Loucy (cell line): ENCODE results near the gene COPE.

Source experiments
- H2AFZ ChIP-seq: fragments of 200-600 bp; sonication (generic); 2 replicates; pipeline ENCODE4 v1.6.0; 2016; ENCODE audit warnings: antibody characterized with exemption, mild to moderate bottlenecking, low read length, moderate library complexity
- H3F3A ChIP-seq: fragments of 200-600 bp; 2 replicates; pipeline ENCODE4 v1.6.0; 2016; ENCODE audit warnings: antibody characterized with exemption, low read depth, mild to moderate bottlenecking
- H3K27me3 ChIP-seq: fragments of 200-600 bp; sonication (generic); 2 replicates; pipeline ENCODE4 v1.6.1; 2014; ENCODE audit warnings: low read length, mild to moderate bottlenecking; ENCODE audit not compliant: insufficient read depth, poor library complexity, severe bottlenecking
- H3K36me3 ChIP-seq: fragments of 200-600 bp; sonication (generic); 2 replicates; pipeline ENCODE4 v1.6.1; 2016; ENCODE audit warnings: low read length; ENCODE audit not compliant: insufficient read depth
- H3K4me1 ChIP-seq: fragments of 200-600 bp; sonication (generic); 2 replicates; pipeline ENCODE4 v1.5.1; 2014; ENCODE audit warnings: low read length, mild to moderate bottlenecking; ENCODE audit not compliant: insufficient read depth, poor library complexity, severe bottlenecking
- H3K4me2 ChIP-seq: fragments of 200-600 bp; sonication (generic); 2 replicates; pipeline ENCODE4 v1.6.0; 2014; ENCODE audit warnings: antibody characterized with exemption, low read length, low read depth, mild to moderate bottlenecking; ENCODE audit not compliant: poor library complexity, severe bottlenecking
- H3K4me3 ChIP-seq: fragments of 200-600 bp; sonication (generic); 2 replicates; pipeline ENCODE4 v1.5.1; 2014; ENCODE audit warnings: low read length, mild to moderate bottlenecking, mixed read lengths; ENCODE audit not compliant: poor library complexity, severe bottlenecking
- H3K79me2 ChIP-seq: fragments of 200-600 bp; sonication (generic); 2 replicates; pipeline ENCODE4 v1.6.1; 2014; ENCODE audit warnings: low read length; ENCODE audit not compliant: insufficient read depth
- H3K9ac ChIP-seq: fragments of 200-600 bp; sonication (generic); 2 replicates; pipeline ENCODE4 v1.6.0; 2014; ENCODE audit warnings: mild to moderate bottlenecking, low read depth, low read length, moderate library complexity; ENCODE audit not compliant: poor library complexity, severe bottlenecking
- H3K9me2 ChIP-seq: fragments of 200-600 bp; sonication (generic); replicated peaks from 2 replicates; pipeline ENCODE4 v1.6.1; 2016; ENCODE audit warnings: low read depth, low read length, mixed read lengths
- H3K9me3 ChIP-seq: fragments of 200-600 bp; sonication (generic); 2 replicates; pipeline ENCODE4 v1.6.1; 2014; ENCODE audit warnings: mild to moderate bottlenecking, antibody characterized with exemption, low read length, low read depth; ENCODE audit not compliant: insufficient read depth
- H4K20me1 ChIP-seq: fragments of 200-600 bp; sonication (generic); 2 replicates; pipeline ENCODE4 v1.6.0; 2014; ENCODE audit warnings: antibody characterized with exemption, low read length, mild to moderate bottlenecking; ENCODE audit not compliant: insufficient read depth, poor library complexity, severe bottlenecking
- CTCF ChIP-seq: fragments of 200-600 bp; sonication (generic); conservative IDR thresholded peaks from 2 replicates; pipeline ENCODE4 v1.5.1; 2014; ENCODE audit warnings: mild to moderate bottlenecking, antibody characterized with exemption, low read length
- EZH2phosphoT487 ChIP-seq: fragments of 200-600 bp; IDR thresholded peaks from 2 replicates; pipeline ENCODE4 v1.6.1; 2018; ENCODE audit warnings: antibody characterized with exemption, mild to moderate bottlenecking, moderate library complexity, borderline replicate concordance

Gene COPE

DNA sequence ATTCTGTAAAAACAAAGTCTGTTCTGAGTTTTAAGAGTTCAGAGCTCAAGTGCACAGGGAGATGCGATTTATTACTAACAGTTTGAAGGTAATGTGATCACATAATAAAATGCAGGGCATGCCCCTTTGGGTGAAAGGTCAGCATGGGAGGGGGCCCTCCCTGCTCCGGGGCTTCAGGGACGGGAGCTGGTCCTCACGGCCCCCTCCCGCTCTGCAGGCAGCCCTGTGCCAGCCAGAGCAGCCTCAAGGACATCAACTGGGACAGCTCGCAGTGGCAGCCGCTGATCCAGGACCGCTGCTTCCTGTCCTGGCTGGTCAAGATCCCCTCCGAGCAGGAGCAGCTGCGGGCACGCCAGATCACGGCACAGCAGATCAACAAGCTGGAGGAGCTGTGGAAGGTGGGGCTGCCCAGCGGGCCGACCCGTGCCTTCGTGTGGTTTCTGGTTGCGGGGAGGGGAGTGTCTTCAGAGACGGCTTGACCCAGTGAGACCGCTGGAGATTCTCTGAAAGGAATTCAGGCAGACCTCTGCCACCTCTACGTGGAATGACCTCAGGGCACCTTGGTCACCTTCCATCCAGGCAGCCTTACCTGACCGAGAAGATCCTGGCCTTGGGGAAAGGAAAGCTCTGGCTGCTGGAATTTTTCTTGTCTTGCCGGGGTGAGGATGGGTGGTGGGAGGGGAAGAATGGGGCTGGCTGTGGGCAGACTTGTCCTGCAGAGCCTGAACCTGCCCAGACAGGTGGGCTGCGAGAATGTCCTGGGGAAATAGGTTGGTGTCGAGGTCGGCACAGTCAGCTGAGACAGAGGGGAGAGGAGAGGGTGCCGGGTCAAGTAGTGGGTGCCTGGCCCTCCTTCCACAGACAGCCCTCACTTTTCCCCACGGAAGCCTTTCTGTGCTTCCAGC is 68.5 kb downstream of the COPE start:
- no peak for TF ChIP-seq EZH2phosphoT487
- H4K20me1 ChIP-seq, result peaks cover 52% of the 10 kb centered on the region
- no peak overlapping the region for H3K9ac ChIP-seq

GRCh38 chr19:18849838-18850400 is 69.3 kb downstream of the COPE start:
- peaks cover 60% of the 10 kb centered on the region for H4K20me1 ChIP-seq
- TF ChIP-seq CTCF (no peak), EZH2phosphoT487 (no peak)
- peaks cover 54% of the 10 kb centered on the region for H3K79me2 ChIP-seq
- H3K9me2 ChIP-seq, result no peaks in the 10 kb centered on the region
- peaks cover 90% of the 10 kb centered on the region; the same call in 1 of the 2 replicates for H3K36me3 ChIP-seq
- H3K4me1 ChIP-seq, result no peaks in the 10 kb centered on the region
- H3K9me3 ChIP-seq, result no peaks in the 10 kb centered on the region
- H3K4me3 ChIP-seq, result no peak overlapping the region
- no peak overlapping the region for H3K9ac ChIP-seq
- no peak overlapping the region for H3K4me2 ChIP-seq
- H3K27me3 ChIP-seq, result no peaks in the 10 kb centered on the region
- H3F3A ChIP-seq, result no peaks in the 10 kb centered on the region
- no peak overlapping the region for H2AFZ ChIP-seq

More for the DNA sequence above, 68.5 kb downstream of the COPE start:
- no peaks in the 10 kb centered on the region for H3K27me3 ChIP-seq
- no peaks in the 10 kb centered on the region for H3F3A ChIP-seq
- H3K9me3 ChIP-seq, result no peaks in the 10 kb centered on the region
- no peaks in the 10 kb centered on the region for H3K9me2 ChIP-seq
- H3K79me2 ChIP-seq, result peaks cover 46% of the 10 kb centered on the region
- no peak overlapping the region for H3K4me3 ChIP-seq
- H2AFZ ChIP-seq, result no peak overlapping the region
- H3K36me3 ChIP-seq, result peaks cover 92% of the 10 kb centered on the region; the same call in 1 of the 2 replicates
- no peaks in the 10 kb centered on the region for H3K4me1 ChIP-seq
- no peak overlapping the region for H3K4me2 ChIP-seq
